SJCRH30 (cell line): ENCODE measurements around the gene TTL. TPM values are rescaled to one million over a fixed set of nuclear protein-coding genes. Genes with fewer than 3 reads are reported as not detected.

Experiments
- DNase-seq, 2 experiments: peaks; one replicate each; pipeline ENCODE4 v3.0.0-alpha.2; 2015 to 2020
- H3K27ac ChIP-seq: fragments of 250-450 bp; sonication (Bioruptor Pico); 2 replicates; pipeline ENCODE4 v1.5.1; 2020; ENCODE audit warnings: mild to moderate bottlenecking, moderate library complexity
- H3K27me3 ChIP-seq: fragments of 250-450 bp; sonication (Bioruptor Pico); 2 replicates; pipeline ENCODE4 v1.5.1; 2020; ENCODE audit warnings: mild to moderate bottlenecking, moderate library complexity
- H3K36me3 ChIP-seq: fragments of 250-450 bp; sonication (Bioruptor Pico); 2 replicates; pipeline ENCODE4 v1.5.1; 2020; ENCODE audit warnings: mild to moderate bottlenecking, moderate library complexity
- H3K4me1 ChIP-seq: fragments of 250-450 bp; sonication (Bioruptor Pico); 2 replicates; pipeline ENCODE4 v1.5.1; 2020; ENCODE audit warnings: mild to moderate bottlenecking, moderate library complexity
- H3K4me3 ChIP-seq: fragments of 250-450 bp; sonication (Bioruptor Pico); 2 replicates; pipeline ENCODE4 v1.5.1; 2020; ENCODE audit warnings: mild to moderate bottlenecking, moderate library complexity
- H3K9me3 ChIP-seq: fragments of 250-450 bp; sonication (Bioruptor Pico); replicated peaks from 2 replicates; pipeline ENCODE4 v1.5.1; 2020; ENCODE audit warnings: mild to moderate bottlenecking, moderate library complexity
- total RNA-seq: library from RNA; depleted of rRNA; stranded (reverse); fragments of >200 nt; shearing (Covaris generic); gene quantifications from 2 replicates; pipeline ENCODE4 v1.2.3, GENCODE V29; 2014

Gene TTL
- total RNA-seq, 1 experiment from 2014 or later: 81.6 TPM

DNA sequence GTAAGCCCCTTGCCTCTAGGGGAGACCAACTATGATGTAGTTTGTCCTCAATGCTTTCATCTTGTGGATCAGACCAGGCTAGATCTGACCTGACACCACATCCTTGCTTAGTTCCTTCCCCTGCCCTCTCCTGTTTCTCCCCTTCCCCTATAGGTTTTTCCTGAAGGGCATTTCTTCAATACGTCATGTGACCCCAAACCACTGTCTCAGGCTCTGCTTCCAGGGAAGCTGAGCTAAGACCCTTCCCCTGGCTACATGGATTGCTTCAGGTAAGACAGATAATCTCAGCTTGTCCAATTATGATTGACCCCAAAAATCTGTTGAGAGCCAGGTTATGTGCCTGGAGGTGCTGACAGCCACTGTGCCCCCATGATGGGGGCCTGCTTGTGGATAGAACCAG lies 22.6 kb upstream of the TTL start:
- H3K4me1 ChIP-seq: no peaks in the 10 kb centered on the region
- DNase-seq: no peak
- H3K9me3 ChIP-seq: no peaks in the 10 kb centered on the region
- H3K36me3 ChIP-seq: no peaks in the 10 kb centered on the region
- H3K27ac ChIP-seq: no peak overlapping the region
- no peak overlapping the region for H3K4me3 ChIP-seq
- no peaks in the 10 kb centered on the region for H3K27me3 ChIP-seq

DNA sequence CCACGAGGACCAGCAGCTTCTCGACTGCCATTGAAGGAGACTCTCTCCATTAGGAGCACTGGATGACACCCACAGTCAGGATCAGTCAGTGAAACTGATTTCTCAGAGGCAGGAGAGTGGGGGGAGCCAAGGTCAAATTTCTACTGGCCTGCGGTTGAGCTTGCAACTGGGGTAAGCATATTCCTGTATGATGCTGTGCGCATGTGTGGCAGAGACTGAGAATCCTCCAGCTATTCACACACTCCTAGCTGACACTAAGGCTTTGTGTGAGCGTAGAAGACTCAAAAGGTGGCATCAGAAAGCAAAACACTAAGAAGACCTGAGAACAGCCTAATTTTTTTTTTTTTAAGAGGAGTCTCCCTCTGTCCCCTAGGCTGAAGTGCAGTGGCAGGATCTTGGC lies 19.8 kb upstream of the TTL start:
- Histone ChIP-seq H3K4me3 (no peak overlapping the region), H3K27ac (no peak overlapping the region), H3K27me3 (no peaks in the 10 kb centered on the region), H3K9me3 (no peaks in the 10 kb centered on the region), H3K36me3 (no peaks in the 10 kb centered on the region), H3K4me1 (no peaks in the 10 kb centered on the region)
- DNase-seq: no peak

DNA sequence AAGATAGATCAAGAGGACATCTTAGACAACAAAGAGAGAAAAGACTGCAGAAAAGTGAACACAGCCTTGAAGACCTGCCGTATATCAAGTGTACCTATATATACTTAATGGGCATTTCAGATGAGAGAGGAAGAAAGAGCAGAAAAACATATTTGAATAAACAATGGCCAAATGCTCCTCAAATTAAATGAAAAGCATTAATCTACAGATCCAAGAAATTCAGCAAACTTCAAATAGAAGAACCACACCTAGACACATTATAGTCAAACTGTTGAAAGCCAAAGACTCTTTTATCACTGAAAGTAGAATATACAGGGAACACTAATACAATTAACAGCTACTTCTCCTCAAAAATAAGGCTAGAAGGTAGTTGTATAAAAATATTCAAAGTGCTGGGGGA lies 18.7 kb upstream of the TTL start:
- Histone ChIP-seq H3K4me1 (no peaks in the 10 kb centered on the region), H3K27me3 (no peaks in the 10 kb centered on the region), H3K9me3 (no peaks in the 10 kb centered on the region), H3K4me3 (no peak overlapping the region), H3K36me3 (no peaks in the 10 kb centered on the region), H3K27ac (no peak overlapping the region)
- DNase-seq: no peak

DNA sequence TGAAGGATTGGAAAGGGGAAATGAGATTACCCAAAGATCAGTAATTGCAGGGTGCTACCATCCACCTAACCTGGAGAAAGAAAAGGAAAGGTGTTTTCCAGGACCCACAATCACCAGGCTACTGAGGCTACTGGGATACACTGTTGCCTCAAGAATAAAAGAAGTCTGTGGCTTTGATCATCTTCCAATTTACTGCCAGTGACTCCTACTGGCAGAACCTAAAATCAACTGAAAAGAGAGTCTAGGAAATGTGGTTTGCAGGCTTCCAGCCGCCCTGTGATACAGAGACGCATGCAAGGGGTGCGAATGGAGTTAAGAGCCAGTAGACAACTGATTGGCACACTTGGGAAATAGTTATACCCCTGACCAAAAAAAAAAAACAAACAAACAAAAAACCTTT lies 16.6 kb upstream of the TTL start:
- Histone ChIP-seq H3K4me3 (no peak overlapping the region), H3K9me3 (no peaks in the 10 kb centered on the region), H3K27ac (no peak overlapping the region), H3K4me1 (no peaks in the 10 kb centered on the region), H3K36me3 (no peaks in the 10 kb centered on the region), H3K27me3 (no peaks in the 10 kb centered on the region)
- no peak for DNase-seq

DNA sequence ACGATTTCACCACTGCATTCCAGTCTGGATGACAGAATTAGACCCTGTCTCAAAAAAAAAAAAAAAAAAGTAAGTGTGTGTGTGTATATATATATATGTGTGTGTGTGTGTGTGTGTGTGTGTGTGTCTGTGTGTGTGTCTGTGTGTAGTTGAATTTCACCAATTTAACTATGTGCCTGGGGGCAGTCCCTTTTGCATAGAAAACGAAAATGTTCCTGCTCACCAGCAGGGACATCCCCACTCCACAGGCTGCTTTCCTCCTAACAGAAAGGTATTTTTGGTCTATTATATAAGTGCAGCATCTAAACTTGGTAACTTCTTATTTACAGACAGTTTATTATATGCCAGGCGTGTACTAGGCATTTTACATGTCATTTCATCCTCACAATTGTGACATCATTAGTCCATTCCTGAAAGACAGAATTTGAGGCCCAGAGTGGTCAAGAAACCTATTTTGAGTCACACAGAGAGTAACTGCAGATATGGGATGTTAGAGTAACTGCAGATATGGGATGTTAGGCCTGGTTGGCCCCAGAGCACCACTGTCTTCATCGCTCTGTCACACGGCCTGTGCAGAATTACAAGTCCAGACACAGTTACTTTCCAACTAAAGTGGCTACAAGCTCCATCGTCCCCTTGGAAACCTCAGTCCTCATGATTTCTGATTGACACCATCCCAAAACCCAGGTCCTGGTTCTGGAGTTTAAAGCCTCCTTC lies 9.3 kb upstream of the TTL start:
- Histone ChIP-seq H3K36me3 (no peaks in the 10 kb centered on the region), H3K27me3 (no peaks in the 10 kb centered on the region), H3K4me1 (no peaks in the 10 kb centered on the region), H3K9me3 (no peaks in the 10 kb centered on the region), H3K4me3 (no peak overlapping the region), H3K27ac (no peak overlapping the region)
- DNase-seq: no peak

DNA sequence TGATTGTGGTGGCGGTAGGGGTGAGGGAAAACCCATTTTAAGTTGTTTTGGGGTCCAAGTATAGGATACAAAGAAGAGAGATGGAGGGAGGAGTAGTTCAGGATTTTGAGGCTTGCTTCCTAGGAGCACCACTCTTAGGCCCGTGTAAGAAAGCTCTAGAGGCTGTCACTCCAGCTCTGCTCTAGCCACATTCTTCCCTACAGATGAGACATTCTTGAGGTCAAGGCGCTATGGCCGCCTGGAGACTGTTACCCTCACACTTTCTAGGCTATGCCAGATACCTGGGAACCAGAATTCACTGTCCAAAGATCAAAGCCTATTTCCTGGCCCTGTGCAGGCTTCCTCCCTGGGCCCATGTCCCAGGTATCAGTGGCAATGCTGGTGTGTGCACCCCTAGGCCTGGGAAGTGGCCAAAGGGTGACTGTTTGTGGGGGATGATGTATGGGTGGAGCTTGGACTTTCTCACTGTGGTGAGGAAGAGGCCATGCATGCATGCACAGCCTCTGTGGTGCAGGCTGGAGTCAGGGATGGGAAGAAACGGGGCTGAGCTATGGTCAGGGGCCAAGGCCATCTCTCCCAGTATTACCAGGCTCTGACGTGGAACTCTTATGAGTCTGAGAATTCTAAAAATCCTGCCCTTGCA lies 7.0 kb upstream of the TTL start:
- no peaks in the 10 kb centered on the region for H3K36me3 ChIP-seq
- no peak for DNase-seq
- H3K4me1 ChIP-seq: no peaks in the 10 kb centered on the region
- H3K4me3 ChIP-seq: no peak overlapping the region
- no peak overlapping the region for H3K27ac ChIP-seq
- no peaks in the 10 kb centered on the region for H3K9me3 ChIP-seq
- H3K27me3 ChIP-seq: no peaks in the 10 kb centered on the region

DNA sequence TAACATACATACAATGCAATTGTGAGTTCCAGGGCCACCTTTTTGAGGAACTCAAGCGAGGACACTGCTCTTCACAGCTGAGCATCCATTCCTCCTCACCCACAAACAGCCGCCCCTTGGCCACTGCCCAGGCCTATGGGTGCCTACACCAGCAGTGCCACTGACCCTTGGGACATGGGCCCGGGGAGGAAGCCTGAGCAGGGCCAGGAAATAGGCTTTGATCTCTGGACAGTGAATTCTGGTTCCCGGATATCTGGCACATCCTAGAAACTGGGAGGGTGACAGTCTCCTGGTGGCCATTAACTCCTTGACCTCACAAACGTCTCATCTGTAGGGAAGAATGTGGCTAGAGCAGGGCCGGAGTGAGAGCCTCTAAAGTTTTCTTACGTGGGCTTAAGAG lies 5.5 kb upstream of the TTL start:
- H3K27me3 ChIP-seq: no peaks in the 10 kb centered on the region
- H3K4me1 ChIP-seq: no peaks in the 10 kb centered on the region
- no peak overlapping the region for H3K27ac ChIP-seq
- DNase-seq: no peak
- H3K36me3 ChIP-seq: no peaks in the 10 kb centered on the region
- no peak overlapping the region for H3K4me3 ChIP-seq
- H3K9me3 ChIP-seq: no peaks in the 10 kb centered on the region

DNA sequence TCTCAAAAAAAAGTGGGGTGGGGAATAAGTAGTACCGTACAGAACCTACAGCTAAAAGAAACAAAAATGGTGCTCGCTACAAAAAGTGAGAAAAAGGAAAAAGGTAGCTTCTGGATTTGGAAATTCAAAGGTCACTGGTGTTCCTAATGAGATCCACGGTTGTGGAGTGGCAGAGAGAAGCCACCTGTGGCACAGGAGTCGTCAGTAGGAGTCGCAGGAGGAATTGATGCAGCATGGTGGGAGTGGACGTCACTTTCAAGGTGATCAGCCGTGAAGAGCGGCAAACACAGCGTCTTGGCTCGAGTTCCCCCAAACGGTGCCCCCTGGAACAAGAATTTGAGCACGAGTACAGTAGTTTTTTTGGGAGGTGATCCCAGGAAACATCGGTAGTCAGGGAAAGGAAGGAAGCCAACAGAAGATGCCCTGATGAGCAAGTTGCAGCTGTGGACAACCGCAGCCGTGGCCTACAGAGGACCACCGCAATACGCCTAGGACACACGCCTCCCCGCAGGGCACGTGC lies 1.4 kb upstream of the TTL start:
- H3K9me3 ChIP-seq: no peaks in the 10 kb centered on the region
- DNase-seq: no peak
- H3K27me3 ChIP-seq: no peaks in the 10 kb centered on the region
- H3K4me3 ChIP-seq: peak overlapping the region; percentile 96
- H3K27ac ChIP-seq: no peak overlapping the region
- H3K4me1 ChIP-seq: 0 out of 2 replicates have a peak, but pooled peaks cover 4% of the 10 kb centered on the region
- H3K36me3 ChIP-seq: peaks cover 3% of the 10 kb centered on the region; the same call in 1 of the 2 replicates

DNA sequence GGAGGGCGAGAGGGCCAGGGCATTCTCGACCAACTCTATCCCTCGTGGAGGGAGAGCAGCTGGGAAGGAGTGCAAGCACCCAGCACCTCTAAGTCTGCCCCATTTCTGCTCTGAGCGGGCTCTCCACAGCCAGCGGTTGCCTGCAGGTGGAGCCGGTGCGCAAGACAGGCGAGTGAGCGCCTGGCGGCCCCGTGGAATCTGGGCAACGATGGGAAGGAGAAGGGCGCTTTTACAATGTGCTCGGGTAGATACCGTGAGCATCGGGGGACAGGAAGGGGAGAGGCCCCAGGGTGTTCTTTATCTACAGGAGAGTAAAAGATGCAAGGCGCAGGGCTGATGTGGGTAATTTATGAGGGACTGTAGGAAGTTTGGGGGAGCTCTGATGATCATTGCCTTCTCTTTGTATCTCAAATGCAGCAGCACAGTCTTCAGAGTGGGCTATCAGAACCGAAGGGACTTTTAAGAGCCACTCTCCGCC lies 867 bp upstream of the TTL start:
- H3K27ac ChIP-seq: no peak overlapping the region; the same call in 1 of the 2 replicates
- H3K27me3 ChIP-seq: no peaks in the 10 kb centered on the region
- peak; percentile 82 to 86 for DNase-seq
- peak overlapping the region; percentile 96 for H3K4me3 ChIP-seq
- no peaks in the 10 kb centered on the region for H3K9me3 ChIP-seq
- H3K36me3 ChIP-seq: peaks cover 7% of the 10 kb centered on the region
- 0 out of 2 replicates have a peak, but pooled peaks cover 4% of the 10 kb centered on the region for H3K4me1 ChIP-seq

DNA sequence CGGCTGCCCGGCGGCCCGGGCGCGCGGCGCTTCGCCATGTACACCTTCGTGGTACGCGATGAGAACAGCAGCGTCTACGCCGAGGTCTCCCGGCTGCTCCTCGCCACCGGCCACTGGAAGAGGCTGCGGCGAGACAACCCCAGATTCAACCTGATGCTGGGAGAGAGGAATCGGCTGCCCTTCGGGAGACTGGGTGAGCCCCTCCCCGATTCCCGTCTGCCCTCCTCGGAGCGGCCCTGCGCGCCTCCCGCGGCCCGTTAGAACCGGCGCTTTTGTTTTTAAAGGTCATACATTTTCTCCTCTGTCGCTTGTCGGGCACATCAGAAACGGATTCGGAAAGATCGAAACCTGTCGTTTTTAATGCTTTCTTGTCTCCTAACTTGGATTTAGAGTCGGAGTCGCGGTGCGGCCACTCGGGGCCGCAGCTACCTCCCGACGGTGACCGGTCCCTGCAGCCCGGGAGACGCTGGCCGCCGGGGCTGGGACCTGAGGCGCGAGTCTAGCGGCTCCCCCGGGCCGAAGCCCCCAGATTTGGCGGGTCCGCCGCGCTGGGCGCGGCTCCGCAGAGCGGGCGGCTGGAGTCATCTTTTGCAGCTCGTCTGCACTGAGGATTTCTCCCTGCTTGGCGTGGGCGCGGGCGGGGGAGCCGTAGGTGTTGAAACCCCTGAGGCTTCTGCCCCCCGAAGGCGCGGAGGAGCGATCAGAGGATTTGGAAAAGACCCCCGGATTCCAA lies 519 bp downstream of the TTL start:
- peak; percentile 47 to 63 for DNase-seq

DNA sequence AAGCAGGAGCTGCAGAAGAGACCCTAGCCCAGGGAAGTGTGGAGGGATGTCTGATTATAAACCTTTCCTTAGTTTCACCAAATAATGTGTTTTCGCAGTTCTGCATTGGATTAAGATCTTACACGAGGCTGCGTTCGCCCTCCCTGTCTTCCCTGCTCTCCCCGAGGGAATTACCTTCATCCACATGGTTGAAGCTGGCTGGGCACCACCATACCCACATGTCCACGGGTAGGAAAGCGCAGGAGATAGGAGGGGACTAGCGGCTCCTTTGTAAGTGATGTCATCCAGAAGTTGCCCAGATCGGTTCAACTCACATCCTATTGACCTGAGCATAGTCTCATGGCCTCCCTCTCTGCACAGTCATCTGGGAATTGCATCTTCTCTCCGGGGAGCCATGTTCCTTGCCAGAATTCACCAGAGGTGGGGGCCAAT lies 1.1 kb downstream of the TTL start:
- H3K9me3 ChIP-seq: no peaks in the 10 kb centered on the region
- no peaks in the 10 kb centered on the region for H3K27me3 ChIP-seq
- peak; percentile 52 to 63 for DNase-seq
- H3K4me1 ChIP-seq: peaks cover 9% of the 10 kb centered on the region; the same call in 1 of the 2 replicates
- H3K27ac ChIP-seq: peak overlapping the region; percentile 59
- H3K4me3 ChIP-seq: peak overlapping the region; percentile 96
- H3K36me3 ChIP-seq: peaks cover 20% of the 10 kb centered on the region

More for the DNA sequence above, 519 bp downstream of the TTL start:
- no peaks in the 10 kb centered on the region for H3K27me3 ChIP-seq
- 0 out of 2 replicates have a peak, but pooled peaks cover 4% of the 10 kb centered on the region for H3K4me1 ChIP-seq
- peak overlapping the region; percentile 96 for H3K4me3 ChIP-seq
- peak overlapping the region; percentile 59 for H3K27ac ChIP-seq
- peaks cover 18% of the 10 kb centered on the region for H3K36me3 ChIP-seq
- H3K9me3 ChIP-seq: no peaks in the 10 kb centered on the region

DNA sequence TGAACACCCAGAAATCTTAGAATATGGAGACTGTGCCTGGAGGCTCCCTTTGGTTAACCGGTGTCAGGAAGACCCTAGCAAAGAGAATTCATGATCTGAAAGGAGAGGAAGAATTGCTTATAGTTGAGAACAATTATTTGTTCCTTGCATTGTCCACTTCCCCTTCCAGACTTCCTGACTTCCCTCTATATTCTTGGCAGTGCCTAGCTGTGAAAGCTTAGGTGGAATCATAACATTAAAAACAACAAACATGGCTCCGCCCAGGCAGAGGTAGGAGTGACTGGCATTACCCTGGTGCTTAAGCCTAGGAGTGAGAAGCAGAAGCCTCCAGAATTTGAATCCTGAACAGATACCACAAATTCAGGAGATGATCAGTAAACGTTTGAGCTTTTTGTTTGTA lies 1.9 kb downstream of the TTL start:
- DNase-seq: no peak
- no peak overlapping the region for H3K27ac ChIP-seq
- H3K9me3 ChIP-seq: no peaks in the 10 kb centered on the region
- H3K27me3 ChIP-seq: no peaks in the 10 kb centered on the region
- peaks cover 20% of the 10 kb centered on the region for H3K36me3 ChIP-seq
- peaks cover 10% of the 10 kb centered on the region; the same call in 1 of the 2 replicates for H3K4me1 ChIP-seq
- peak overlapping the region; percentile 96 for H3K4me3 ChIP-seq

DNA sequence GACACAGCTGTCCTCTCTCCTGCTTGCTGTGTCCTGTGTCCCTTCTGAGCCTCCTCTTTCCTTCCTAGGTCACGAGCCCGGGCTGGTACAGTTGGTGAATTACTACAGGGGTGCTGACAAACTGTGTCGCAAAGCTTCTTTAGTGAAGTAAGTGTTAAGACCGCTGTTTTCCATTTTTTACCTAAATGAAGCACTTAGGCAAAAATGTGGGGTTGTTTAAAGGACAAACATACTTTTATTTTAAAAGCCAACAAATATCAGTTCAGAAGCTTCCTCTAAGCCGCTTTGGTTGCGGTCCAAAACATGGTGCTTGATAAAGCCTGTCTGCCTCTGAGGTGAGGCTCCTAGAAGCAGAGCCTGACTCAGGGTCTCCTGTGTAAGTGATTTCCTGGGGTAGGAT lies 3.9 kb downstream of the TTL start:
- H3K4me3 ChIP-seq: no peak overlapping the region
- H3K27me3 ChIP-seq: no peaks in the 10 kb centered on the region
- peaks cover 10% of the 10 kb centered on the region; the same call in 1 of the 2 replicates for H3K4me1 ChIP-seq
- no peak overlapping the region for H3K27ac ChIP-seq
- peaks cover 27% of the 10 kb centered on the region for H3K36me3 ChIP-seq
- DNase-seq: no peak
- no peaks in the 10 kb centered on the region for H3K9me3 ChIP-seq

DNA sequence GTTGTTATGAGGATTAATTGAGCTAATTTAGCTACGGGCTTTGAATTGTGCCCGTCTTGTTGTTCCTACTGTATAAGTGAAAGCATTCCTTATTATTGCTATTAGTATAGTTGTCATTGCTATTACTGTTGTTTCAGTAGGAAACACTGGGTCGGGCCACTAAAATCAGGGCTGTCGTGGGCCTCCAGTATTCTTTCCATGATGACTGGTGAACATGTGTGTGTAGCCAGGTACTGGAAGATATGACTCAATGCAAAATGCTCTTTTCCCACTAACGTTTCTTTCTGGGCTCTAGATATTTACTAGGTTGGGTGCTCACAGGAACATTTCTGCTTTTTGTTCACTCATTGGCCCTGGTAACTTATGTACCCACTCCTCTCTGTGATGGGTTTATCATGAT lies 4.9 kb downstream of the TTL start:
- peaks cover 30% of the 10 kb centered on the region for H3K36me3 ChIP-seq
- no peak overlapping the region for H3K4me3 ChIP-seq
- no peaks in the 10 kb centered on the region for H3K27me3 ChIP-seq
- H3K27ac ChIP-seq: no peak overlapping the region
- no peaks in the 10 kb centered on the region for H3K9me3 ChIP-seq
- no peak for DNase-seq
- peaks cover 10% of the 10 kb centered on the region; the same call in 1 of the 2 replicates for H3K4me1 ChIP-seq
